Body of pancreas (tissue), 4 donors: ENCODE measurements around the gene CSMD2.

Source experiments
- CTCF ChIP-seq, 7 experiments: fragments of 450-650 bp in 4 of 7; fragments of 200-600 bp in 3 of 7; sonication (generic) in 3 of 7; IDR thresholded peaks; one replicate each; pipeline ENCODE4 v1.5.1; 2016 to 2019; ENCODE audit warnings: antibody characterized with exemption in 7 of 7
- POLR2A ChIP-seq, 3 donors: fragments of 450-650 bp; IDR thresholded peaks; one replicate each; pipeline ENCODE4 v1.6.1; 2016; ENCODE audit warnings: antibody characterized with exemption in 3 of 3, mild to moderate bottlenecking in 2 of 3

- TF ChIP-seq CTCF (IDR thresholded peaks at IDR 0.05) (no peak), POLR2A (IDR thresholded peaks at IDR 0.05) (no peak)
Measured at GRCh38 chr1:33685256-33685655, 479.8 kb downstream of the CSMD2 start.
